Erythroblast (primary cell): ENCODE results near the gene RNF220.

ENCODE experiments used
- GATA1 ChIP-seq: IDR thresholded peaks from 2 replicates; pipeline ENCODE4 v1.6.1; 2011; ENCODE audit warnings: low read depth, mild to moderate bottlenecking, control low read depth, low read length, moderate library complexity
- POLR2A ChIP-seq: IDR thresholded peaks from 2 replicates; pipeline ENCODE4 v1.6.1; 2011; ENCODE audit warnings: mild to moderate bottlenecking, low read length

GRCh38 chr1:44685881-44686280, 280.8 kb downstream of the RNF220 start:
- TF ChIP-seq POLR2A, result no peak
- no peak for TF ChIP-seq GATA1
